Neuronal stem cell (in vitro differentiated cells): ENCODE data around the gene HEYL.

Experiments used
- DNase-seq: peaks from one replicate; pipeline ENCODE4 v3.0.0-alpha.2; 2013; ENCODE audit warnings: low spot score
- H2AFZ ChIP-seq: one replicate; pipeline ENCODE4 v1.6.1; 2013; ENCODE audit warnings: mild to moderate bottlenecking, low read length, inconsistent platforms
- H2AK5ac ChIP-seq: 2 replicates; pipeline ENCODE4 v1.6.1; 2013; ENCODE audit warnings: low read depth, mild to moderate bottlenecking, inconsistent platforms, low read length, moderate library complexity, mixed read lengths
- H2BK120ac ChIP-seq: 2 replicates; pipeline ENCODE4 v1.6.1; 2013; ENCODE audit warnings: low read depth, mild to moderate bottlenecking, inconsistent platforms, low read length, moderate library complexity, mixed read lengths
- H2BK12ac ChIP-seq: one replicate; pipeline ENCODE4 v1.6.1; 2013; ENCODE audit warnings: low read length, inconsistent platforms
- H2BK15ac ChIP-seq: 2 replicates; pipeline ENCODE4 v1.6.1; 2013; ENCODE audit warnings: mild to moderate bottlenecking, low read length, inconsistent platforms, mixed read lengths
- H2BK5ac ChIP-seq: one replicate; pipeline ENCODE4 v1.6.1; 2013; ENCODE audit warnings: inconsistent platforms, mild to moderate bottlenecking, low read length, moderate library complexity
- H3K14ac ChIP-seq: one replicate; pipeline ENCODE4 v1.6.1; 2013; ENCODE audit warnings: low read length, inconsistent platforms
- H3K18ac ChIP-seq: 2 replicates; pipeline ENCODE4 v1.6.1; 2013; ENCODE audit warnings: low read length, inconsistent platforms
- H3K23ac ChIP-seq: 2 replicates; pipeline ENCODE4 v1.6.1; 2013; ENCODE audit warnings: low read depth, mild to moderate bottlenecking, mixed read lengths, low read length, inconsistent platforms; ENCODE audit not compliant: poor library complexity
- H3K27ac ChIP-seq: replicated peaks from 3 replicates; pipeline ENCODE4 v1.5.1; 2013; ENCODE audit warnings: low read length, inconsistent platforms
- H3K27me3 ChIP-seq, 3 experiments: 2 replicates each; pipeline ENCODE4 v1.6.1; 2013; ENCODE audit warnings: low read length in 3 of 3, mild to moderate bottlenecking in 2 of 3, inconsistent platforms in 1 of 3, low read depth in 1 of 3, mixed read lengths in 1 of 3, moderate library complexity in 1 of 3; ENCODE audit not compliant: control insufficient read depth in 3 of 3, insufficient read depth in 3 of 3
- H3K36me3 ChIP-seq, 2 donors: replicated peaks in 1 of 2; 2 replicates each; pipeline ENCODE4 v1.6.1; 2013; ENCODE audit warnings: low read length in 2 of 2; ENCODE audit not compliant: control insufficient read depth in 2 of 2, insufficient read depth in 2 of 2
- H3K4ac ChIP-seq: 2 replicates; pipeline ENCODE4 v1.6.1; 2013; ENCODE audit warnings: inconsistent platforms, mild to moderate bottlenecking, low read length, moderate library complexity
- H3K4me1 ChIP-seq, 2 donors: 1 replicate in 1 of 2; 2 replicates in 1 of 2; pipeline ENCODE4 v1.6.1; 2013; ENCODE audit warnings: low read length in 2 of 2, low read depth in 1 of 2; ENCODE audit not compliant: control insufficient read depth in 2 of 2, insufficient read depth in 1 of 2
- H3K4me2 ChIP-seq: one replicate; pipeline ENCODE4 v1.6.1; 2013; ENCODE audit warnings: mild to moderate bottlenecking, low read length, inconsistent platforms; ENCODE audit not compliant: insufficient read depth, poor library complexity, severe bottlenecking
- H3K4me3 ChIP-seq, 2 donors: 2 replicates each; pipeline ENCODE4 v1.5.1; 2013; ENCODE audit warnings: low read length in 2 of 2, mild to moderate bottlenecking in 2 of 2, inconsistent platforms in 1 of 2, moderate library complexity in 1 of 2
- H3K79me1 ChIP-seq: one replicate; pipeline ENCODE4 v1.6.1; 2013; ENCODE audit warnings: low read depth, mild to moderate bottlenecking, inconsistent platforms, low read length, moderate library complexity
- H3K9ac ChIP-seq: one replicate; pipeline ENCODE4 v1.6.1; 2013; ENCODE audit warnings: mild to moderate bottlenecking, low read depth, low read length, inconsistent platforms; ENCODE audit not compliant: poor library complexity
- H3K9me3 ChIP-seq, 2 donors: replicated peaks in 1 of 2; 2 replicates each; pipeline versions ENCODE3 to v1.6.1; 2013; ENCODE audit warnings: low read length in 2 of 2, mild to moderate bottlenecking in 2 of 2, inconsistent platforms in 1 of 2, low read depth in 1 of 2, mixed read lengths in 1 of 2, moderate library complexity in 1 of 2; ENCODE audit not compliant: control insufficient read depth in 2 of 2, insufficient read depth in 1 of 2
- H4K8ac ChIP-seq: one replicate; pipeline ENCODE4 v1.6.1; 2013; ENCODE audit warnings: low read depth, mild to moderate bottlenecking, inconsistent platforms, low read length, moderate library complexity
- H4K91ac ChIP-seq: one replicate; pipeline ENCODE4 v1.6.1; 2013; ENCODE audit warnings: low read length, low read depth, mild to moderate bottlenecking, inconsistent platforms; ENCODE audit not compliant: poor library complexity
- WGBS, 2 donors: extraction: QIAGEN DNeasy Blood & Tissue Kit; methylation state at CpG; one replicate each; pipeline ENCODE4 v1.1.7; 2013; ENCODE audit warnings: missing lambda C conversion rate in 2 of 2, mixed read lengths in 1 of 2; ENCODE audit not compliant: insufficient read length in 2 of 2, insufficient replicate concordance in 1 of 2; ENCODE audit errors: extremely low coverage in 2 of 2; 5-methylcytosine and 5-hydroxymethylcytosine counted together

The HEYL gene

DNA sequence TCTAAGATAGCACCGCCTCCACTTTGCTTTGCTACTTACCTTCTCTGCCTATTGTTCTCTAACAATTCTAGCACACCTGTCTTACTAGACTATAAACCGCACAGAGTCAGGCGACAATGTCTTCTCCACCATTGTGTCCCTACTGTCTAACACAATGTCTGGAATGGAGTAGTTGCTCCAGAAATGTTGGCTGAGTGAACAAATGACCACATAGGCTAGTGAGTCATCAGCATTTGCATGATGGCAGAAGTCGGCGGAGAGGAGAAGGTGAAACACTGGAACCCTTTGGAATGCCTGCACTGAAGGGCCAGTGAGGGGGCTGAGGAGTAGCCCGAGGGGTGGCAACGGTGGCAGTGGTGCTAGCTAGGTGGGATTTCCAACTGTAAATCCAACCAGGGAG, 48.9 kb downstream of the HEYL start:
- Histone ChIP-seq H2BK15ac (no peak overlapping the region), H3K9me3 (no peaks in the 10 kb centered on the region), H2BK12ac (no peak overlapping the region), H3K4me1 (no peaks in the 10 kb centered on the region), H2AFZ (no peak overlapping the region), H2BK120ac (no peak overlapping the region), H4K8ac (no peak overlapping the region), H3K23ac (no peak overlapping the region), H3K4me3 (no peak overlapping the region), H3K9ac (no peak overlapping the region), H3K18ac (no peak overlapping the region), H3K36me3 (no peaks in the 10 kb centered on the region), H3K79me1 (no peaks in the 10 kb centered on the region), H2AK5ac (no peak overlapping the region), H2BK5ac (no peak overlapping the region), H4K91ac (no peak overlapping the region), H3K14ac (no peak overlapping the region), H3K4me2 (no peak overlapping the region), H3K27me3 (peaks cover 0 to 24% (median 2%) of the 10 kb centered on the region in 3 experiments), H3K4ac (no peak overlapping the region), H3K27ac (no peak overlapping the region)
- DNase-seq, result no peak
- WGBS, 2 donors, result no CpG with 5 or more reads among the region's 7 CpGs

DNA sequence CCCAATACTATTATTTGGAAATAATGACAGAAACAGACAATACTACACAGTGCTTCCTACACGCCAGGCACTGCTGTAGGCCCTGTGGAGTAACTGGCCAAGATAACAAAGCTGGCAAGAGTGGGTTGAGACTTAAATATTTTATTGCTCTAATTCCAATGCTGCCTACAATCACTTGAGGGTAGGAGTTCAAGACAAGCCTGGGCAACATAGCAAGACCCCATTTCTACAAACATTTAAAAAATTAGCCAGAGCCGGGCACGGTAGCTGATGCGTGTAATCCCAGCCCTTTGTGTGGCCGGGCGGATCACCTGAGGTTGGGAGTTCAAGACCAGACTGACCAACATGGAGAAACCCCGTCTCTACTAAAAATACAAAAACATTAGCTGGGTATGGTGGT, 53.5 kb downstream of the HEYL start:
- H2AFZ ChIP-seq, result no peak overlapping the region
- H2AK5ac ChIP-seq, result no peak overlapping the region
- H3K4me2 ChIP-seq, result no peak overlapping the region
- no peaks in the 10 kb centered on the region for H3K36me3 ChIP-seq
- peaks cover 0 to 8% (median 0%) of the 10 kb centered on the region in 3 experiments for H3K27me3 ChIP-seq
- no peak overlapping the region for H3K14ac ChIP-seq
- no peak overlapping the region for H2BK5ac ChIP-seq
- no peak overlapping the region for H2BK15ac ChIP-seq
- no peak overlapping the region for H4K91ac ChIP-seq
- H3K23ac ChIP-seq, result no peak overlapping the region
- H3K79me1 ChIP-seq, result no peaks in the 10 kb centered on the region
- no CpG with 5 or more reads among the region's 7 CpGs for WGBS, 2 donors
- no peak overlapping the region for H3K9ac ChIP-seq
- H2BK12ac ChIP-seq, result no peak overlapping the region
- H3K27ac ChIP-seq, result no peak overlapping the region
- H3K9me3 ChIP-seq, result no peaks in the 10 kb centered on the region
- H3K4ac ChIP-seq, result no peak overlapping the region
- no peaks in the 10 kb centered on the region for H3K4me1 ChIP-seq
- no peak overlapping the region for H3K4me3 ChIP-seq
- no peak for DNase-seq
- no peak overlapping the region for H3K18ac ChIP-seq
- H2BK120ac ChIP-seq, result no peak overlapping the region
- H4K8ac ChIP-seq, result no peak overlapping the region

DNA sequence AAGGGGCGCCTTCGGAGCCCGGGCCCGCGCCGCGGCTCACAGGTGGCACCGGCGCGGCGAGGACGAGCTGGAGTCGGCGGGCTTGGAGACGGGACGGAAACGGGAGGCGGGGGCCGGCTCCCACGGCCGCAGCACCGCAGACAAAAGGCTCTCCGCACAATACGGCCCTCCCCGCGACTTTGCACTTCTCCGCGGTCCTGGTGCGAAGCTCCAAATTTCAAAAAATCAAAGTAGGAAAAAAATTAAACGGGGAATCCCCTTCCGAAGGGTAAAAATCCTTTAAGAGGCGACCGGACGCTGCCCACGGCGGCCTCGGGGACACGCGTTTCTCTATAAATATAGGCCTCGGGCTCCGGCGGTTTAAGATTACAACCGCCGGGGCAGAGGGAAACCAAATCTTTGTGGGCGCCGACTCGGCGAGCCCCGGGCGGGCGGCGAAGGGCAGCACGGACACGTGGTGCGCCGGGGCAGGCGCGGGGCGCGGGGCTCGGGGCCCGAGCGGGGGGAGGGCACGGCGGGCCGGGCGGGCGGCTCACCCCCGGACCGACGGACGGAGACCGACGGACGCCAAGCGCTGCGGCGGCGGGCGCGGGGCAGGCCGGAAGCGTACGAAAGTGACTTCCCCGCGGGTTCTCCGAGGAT, 63.3 kb downstream of the HEYL start:
- peak overlapping the region; percentile 90 to 93 for H3K4me3 ChIP-seq
- peak overlapping the region; percentile 97 for H3K18ac ChIP-seq
- H3K27ac ChIP-seq, result no peak overlapping the region
- H3K23ac ChIP-seq, result peak overlapping the region; percentile 87
- H3K9me3 ChIP-seq, result no peaks in the 10 kb centered on the region
- H4K91ac ChIP-seq, result no peak overlapping the region
- peak; percentile 31 for DNase-seq
- H3K4me2 ChIP-seq, result peak overlapping the region; percentile 78
- H3K14ac ChIP-seq, result no peak overlapping the region
- H3K4me1 ChIP-seq, result peaks cover 12 to 14% of the 10 kb centered on the region in 2 donors
- H3K79me1 ChIP-seq, result peaks cover 6% of the 10 kb centered on the region
- H2AK5ac ChIP-seq, result peak overlapping the region; percentile 40
- no peak overlapping the region for H4K8ac ChIP-seq
- H2BK120ac ChIP-seq, result no peak overlapping the region
- peaks cover 17 to 46% of the 10 kb centered on the region in 2 donors for H3K36me3 ChIP-seq
- H3K27me3 ChIP-seq, result no peaks in the 10 kb centered on the region
- H2BK15ac ChIP-seq, result no peak overlapping the region
- H2AFZ ChIP-seq, result peak overlapping the region; percentile 71
- no peak overlapping the region for H3K4ac ChIP-seq
- WGBS, 2 donors, result no CpG with 5 or more reads among the region's 87 CpGs
- H2BK12ac ChIP-seq, result no peak overlapping the region
- no peak overlapping the region for H2BK5ac ChIP-seq
- H3K9ac ChIP-seq, result peak overlapping the region; percentile 94

DNA sequence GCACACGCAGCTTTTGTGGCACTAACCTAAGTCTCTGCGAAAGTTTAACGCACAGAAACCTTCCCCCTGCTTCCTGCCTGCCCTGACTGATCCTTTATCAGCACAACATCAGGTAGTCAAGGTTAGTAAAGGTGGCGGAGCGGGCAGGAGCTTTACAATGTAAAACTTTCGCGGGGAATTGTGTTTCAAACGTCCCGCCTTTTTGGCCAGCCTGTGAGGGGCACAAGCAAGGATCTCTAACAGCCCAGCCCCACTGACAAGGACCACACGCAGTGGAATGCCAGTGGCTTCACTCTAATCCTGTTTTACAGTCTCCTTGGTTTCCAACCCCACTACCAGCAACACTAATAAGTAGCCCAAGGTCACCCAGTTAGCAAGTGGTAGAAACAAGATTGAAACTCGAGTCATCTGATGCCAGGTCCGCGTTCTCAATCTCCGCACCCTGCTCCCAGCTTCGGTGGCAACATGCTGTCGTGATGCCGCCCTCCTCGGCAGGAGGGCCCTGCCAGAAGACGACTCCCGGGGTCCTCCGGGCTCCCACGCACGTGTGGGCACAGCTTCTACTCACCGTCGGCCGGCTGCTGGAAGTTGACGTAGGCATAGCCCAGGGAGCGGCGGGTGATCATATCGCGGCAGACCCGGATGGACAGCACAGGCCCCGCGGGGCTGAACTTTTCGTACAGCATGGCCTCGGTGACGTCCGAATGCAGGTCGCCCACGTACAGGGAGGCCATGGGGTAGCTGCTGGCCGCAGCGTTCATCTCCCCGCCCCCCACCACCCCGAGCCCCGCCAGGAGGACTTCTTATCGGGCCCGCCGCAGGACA, 64.0 kb downstream of the HEYL start:
- H4K91ac ChIP-seq, result no peak overlapping the region
- H2AK5ac ChIP-seq, result peak overlapping the region; percentile 40
- H3K4me1 ChIP-seq, result peaks cover 12 to 14% of the 10 kb centered on the region in 2 donors
- no peak overlapping the region for H2BK120ac ChIP-seq
- no peak overlapping the region for H3K27ac ChIP-seq
- H3K23ac ChIP-seq, result peak overlapping the region; percentile 87
- peak overlapping the region; percentile 98 for H3K4me2 ChIP-seq
- peak overlapping the region; percentile 94 for H3K9ac ChIP-seq
- H3K4ac ChIP-seq, result no peak overlapping the region
- no peaks in the 10 kb centered on the region for H3K27me3 ChIP-seq
- no peak overlapping the region for H2BK15ac ChIP-seq
- no peak overlapping the region for H4K8ac ChIP-seq
- H3K18ac ChIP-seq, result peak overlapping the region; percentile 97
- peak overlapping the region; percentile 71 for H2AFZ ChIP-seq
- DNase-seq, result peak; percentile 11
- peaks cover 24 to 53% of the 10 kb centered on the region in 2 donors for H3K36me3 ChIP-seq
- WGBS, 2 donors, result no CpG with 5 or more reads among the region's 48 CpGs
- H3K79me1 ChIP-seq, result peaks cover 6% of the 10 kb centered on the region
- no peak overlapping the region for H2BK5ac ChIP-seq
- H3K14ac ChIP-seq, result no peak overlapping the region
- H3K4me3 ChIP-seq, result peak overlapping the region; percentile 90 to 93
- H2BK12ac ChIP-seq, result no peak overlapping the region
- H3K9me3 ChIP-seq, result peaks cover 0 to 2% of the 10 kb centered on the region in 2 donors
